HUES6 (cell line): Measurements from ENCODE around the gene PEAK1.

Source experiments
- H3K27ac ChIP-seq: 2 replicates; pipeline ENCODE4 v1.7.0; 2013; ENCODE audit warnings: low read depth, mild to moderate bottlenecking, low read length, inconsistent platforms
- H3K27me3 ChIP-seq: 2 replicates; pipeline ENCODE4 v1.6.1; 2013; ENCODE audit warnings: low read length; ENCODE audit not compliant: control insufficient read depth, insufficient read depth
- H3K36me3 ChIP-seq: 2 replicates; pipeline ENCODE4 v1.6.1; 2013; ENCODE audit warnings: low read length; ENCODE audit not compliant: control insufficient read depth, insufficient read depth
- H3K4me1 ChIP-seq: 2 replicates; pipeline ENCODE4 v1.6.1; 2013; ENCODE audit warnings: low read length; ENCODE audit not compliant: control insufficient read depth, insufficient read depth
- H3K4me3 ChIP-seq: 2 replicates; pipeline ENCODE4 v1.5.1; 2013; ENCODE audit warnings: low read depth, low read length
- H3K9ac ChIP-seq: one replicate; pipeline ENCODE4 v1.6.1; 2013; ENCODE audit warnings: mild to moderate bottlenecking, low read length
- H3K9me3 ChIP-seq: 2 replicates; pipeline ENCODE4 v1.6.1; 2013; ENCODE audit warnings: low read depth, low read length; ENCODE audit not compliant: control insufficient read depth, insufficient read depth

PEAK1 gene

DNA sequence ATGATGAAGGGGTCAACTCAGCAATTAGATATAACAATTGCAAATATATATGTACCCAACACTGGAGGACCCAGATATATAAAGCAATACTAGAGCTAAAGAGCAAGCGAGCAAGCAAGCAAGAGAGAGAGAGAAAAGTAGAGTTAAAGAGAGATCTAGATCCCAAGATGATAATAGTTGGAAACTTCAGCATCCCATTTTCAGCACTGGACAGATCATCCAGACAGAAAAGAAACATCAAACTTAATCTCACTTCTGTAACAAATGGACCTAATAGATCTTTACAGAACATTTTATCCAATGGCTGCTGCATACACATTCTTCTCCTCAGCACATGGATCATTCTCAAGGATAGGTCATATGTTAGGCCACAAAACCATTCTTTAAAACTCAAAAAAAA, 23.2 kb downstream of the PEAK1 start:
- no peaks in the 10 kb centered on the region for H3K4me1 ChIP-seq
- H3K9ac ChIP-seq = no peak overlapping the region
- no peaks in the 10 kb centered on the region for H3K36me3 ChIP-seq
- no peaks in the 10 kb centered on the region for H3K27me3 ChIP-seq
- no peak overlapping the region for H3K27ac ChIP-seq
- H3K9me3 ChIP-seq = peaks cover 23% of the 10 kb centered on the region
- H3K4me3 ChIP-seq = no peak overlapping the region

DNA sequence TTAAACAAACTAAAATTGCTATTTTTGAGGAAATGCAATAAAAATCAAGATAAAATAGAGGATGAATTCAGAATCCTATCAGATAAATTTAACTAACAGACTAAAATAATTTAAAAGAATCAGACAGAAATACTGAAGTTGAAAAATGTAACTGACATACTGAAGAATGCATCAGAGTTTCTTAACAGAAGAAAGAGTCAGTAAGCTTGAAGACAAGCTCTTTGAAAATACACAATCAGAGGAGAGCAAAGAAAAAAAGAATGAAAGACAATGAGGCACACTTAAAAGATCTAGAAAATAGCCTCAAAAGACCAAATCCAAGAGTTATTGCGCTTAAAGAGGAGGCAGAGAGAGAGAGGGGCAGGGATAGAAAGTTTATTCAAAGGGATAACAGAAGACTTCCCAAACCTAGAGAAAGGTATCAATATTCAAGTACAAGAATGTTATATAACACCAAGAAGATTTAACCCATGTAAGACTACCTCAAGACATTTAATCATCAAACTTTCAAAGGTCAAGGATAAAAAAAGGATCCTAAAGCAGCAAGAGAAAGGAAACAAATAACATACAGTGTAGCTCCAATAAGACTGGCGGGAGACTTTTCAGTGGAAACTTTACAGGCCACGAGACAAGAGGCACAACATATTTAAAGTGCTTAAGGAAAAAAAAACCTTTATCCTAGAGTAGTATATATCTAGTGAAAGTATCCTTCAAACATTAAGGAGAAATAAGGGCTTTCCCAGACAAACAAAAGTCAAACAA, 24.7 kb downstream of the PEAK1 start:
- no peak overlapping the region for H3K4me3 ChIP-seq
- H3K4me1 ChIP-seq = no peaks in the 10 kb centered on the region
- no peak overlapping the region for H3K9ac ChIP-seq
- no peak overlapping the region for H3K27ac ChIP-seq
- H3K36me3 ChIP-seq = no peaks in the 10 kb centered on the region
- H3K9me3 ChIP-seq = peaks cover 17% of the 10 kb centered on the region
- no peaks in the 10 kb centered on the region for H3K27me3 ChIP-seq

DNA sequence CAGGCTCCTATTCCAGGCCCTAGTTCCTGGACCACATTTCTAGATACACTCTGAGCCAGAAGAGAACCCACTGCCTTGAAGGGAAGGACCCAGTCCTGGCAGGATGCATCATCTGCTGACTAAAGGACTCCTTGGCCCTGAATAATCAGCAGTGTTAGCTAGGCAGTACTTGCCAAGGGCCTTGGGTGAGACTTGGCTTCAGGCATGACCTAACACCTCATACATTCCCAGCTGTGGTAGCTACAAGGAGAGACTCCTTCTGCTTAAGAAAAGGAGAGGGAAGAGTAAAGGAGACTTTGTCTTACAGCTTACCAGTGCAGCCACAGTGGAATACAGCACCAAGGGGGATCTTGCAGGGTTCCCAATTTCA, 26.4 kb downstream of the PEAK1 start:
- H3K9me3 ChIP-seq = peaks cover 9% of the 10 kb centered on the region; the same call in 1 of the 2 replicates
- no peak overlapping the region for H3K4me3 ChIP-seq
- no peaks in the 10 kb centered on the region for H3K4me1 ChIP-seq
- H3K36me3 ChIP-seq = no peaks in the 10 kb centered on the region
- H3K27me3 ChIP-seq = no peaks in the 10 kb centered on the region
- no peak overlapping the region for H3K9ac ChIP-seq
- no peak overlapping the region for H3K27ac ChIP-seq

DNA sequence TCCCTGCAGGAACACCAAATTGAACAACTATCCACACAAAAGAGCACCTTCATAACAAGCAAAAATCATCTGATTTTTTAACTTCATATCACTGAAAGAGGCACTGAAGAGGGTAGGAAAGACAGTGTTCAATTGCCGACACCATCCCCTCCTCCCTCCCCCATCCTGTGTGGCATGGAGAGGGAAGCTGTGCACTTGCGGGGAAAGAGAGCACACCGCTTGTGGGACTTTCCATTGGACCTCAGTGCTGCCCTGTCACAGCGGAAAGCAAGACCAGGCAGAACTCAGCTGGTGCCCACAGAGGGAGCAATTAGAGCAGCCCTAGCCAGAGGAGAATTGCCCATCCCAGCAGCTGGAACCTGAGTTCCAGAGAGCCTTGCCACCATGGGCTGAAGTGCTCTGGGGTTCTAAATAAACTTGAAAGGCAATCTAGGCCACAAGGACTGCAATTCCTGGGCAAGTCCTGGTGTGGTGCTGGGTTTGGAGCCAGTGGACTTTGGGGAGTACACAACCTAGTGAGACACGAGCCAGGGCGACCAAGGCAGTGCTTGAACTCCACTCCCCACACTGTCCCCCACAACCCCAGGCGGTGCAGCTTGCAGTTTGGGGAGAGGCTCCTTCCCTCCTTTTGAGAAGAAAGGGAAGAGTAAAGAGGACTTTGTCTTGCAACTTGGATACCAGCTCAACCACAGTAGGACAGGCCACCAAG, 27.0 kb downstream of the PEAK1 start:
- Histone ChIP-seq H3K36me3 (no peaks in the 10 kb centered on the region), H3K9ac (no peak overlapping the region), H3K4me3 (no peak overlapping the region), H3K4me1 (no peaks in the 10 kb centered on the region), H3K27ac (no peak overlapping the region), H3K9me3 (peaks cover 6% of the 10 kb centered on the region; the same call in 1 of the 2 replicates), H3K27me3 (no peaks in the 10 kb centered on the region)

DNA sequence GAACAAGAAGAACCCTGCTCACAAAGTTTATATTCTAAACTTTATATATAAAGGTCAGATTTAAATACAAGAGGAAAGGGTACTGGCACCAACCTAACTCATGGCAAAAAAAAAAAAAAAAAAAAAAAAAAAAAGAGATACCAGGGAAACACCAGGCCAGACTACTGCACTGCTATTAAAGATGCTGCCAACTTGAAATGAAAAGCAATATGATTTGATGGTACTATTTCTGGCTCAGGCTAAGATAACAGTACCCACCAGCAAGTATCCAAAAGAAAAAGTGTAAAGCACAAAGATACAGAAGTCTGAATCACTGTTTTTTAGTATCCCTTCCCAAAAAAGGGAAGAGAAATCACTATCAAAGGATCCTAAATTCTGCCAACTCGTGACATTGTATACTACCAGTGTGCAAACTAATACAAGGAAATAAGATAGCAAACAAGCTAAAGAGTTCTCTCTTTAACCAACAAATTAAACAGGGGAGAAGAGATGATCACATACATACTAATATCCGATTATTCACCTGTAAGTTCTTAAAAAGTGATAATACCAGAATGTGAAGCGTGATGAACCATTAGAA, 28.4 kb downstream of the PEAK1 start:
- H3K9ac ChIP-seq = no peak overlapping the region
- no peak overlapping the region for H3K4me3 ChIP-seq
- no peaks in the 10 kb centered on the region for H3K36me3 ChIP-seq
- no peak overlapping the region for H3K27ac ChIP-seq
- no peaks in the 10 kb centered on the region for H3K27me3 ChIP-seq
- H3K4me1 ChIP-seq = no peaks in the 10 kb centered on the region
- H3K9me3 ChIP-seq = peaks cover 6% of the 10 kb centered on the region; the same call in 1 of the 2 replicates

DNA sequence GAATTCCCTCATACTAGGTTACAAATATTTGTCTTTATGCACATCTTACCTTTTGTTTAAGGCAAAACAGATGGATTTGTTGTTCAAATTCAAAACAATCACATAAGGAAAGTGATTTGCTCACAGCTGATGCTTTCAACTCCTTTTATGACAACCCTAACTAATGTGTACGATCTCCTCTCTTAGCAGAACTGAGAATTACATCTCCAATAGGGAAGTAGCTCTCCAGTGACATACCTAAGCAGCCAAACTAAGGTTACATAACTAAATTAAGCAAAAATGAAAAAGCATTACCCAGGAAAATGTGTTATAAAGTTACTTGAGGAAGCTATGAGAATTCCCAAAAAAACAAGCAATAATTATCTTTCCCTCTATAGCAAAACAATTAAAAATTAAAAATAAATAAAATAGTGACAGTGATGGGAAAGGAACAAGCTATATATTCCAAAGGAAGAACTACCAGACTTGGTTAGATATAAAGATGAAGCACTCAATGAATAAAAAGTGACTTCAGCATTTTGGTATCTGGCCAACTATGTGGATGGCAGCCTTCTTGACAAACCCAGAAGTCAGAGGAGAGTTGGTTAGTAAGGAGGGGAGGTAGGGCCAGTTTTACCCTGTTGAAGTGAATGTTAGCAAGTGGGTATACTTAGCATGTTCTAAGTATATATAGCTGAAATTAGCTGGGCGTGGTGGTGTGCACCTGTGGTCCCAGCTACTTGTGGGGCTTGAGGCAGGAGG, 32.4 kb downstream of the PEAK1 start:
- H3K27ac ChIP-seq = no peak overlapping the region
- no peaks in the 10 kb centered on the region for H3K27me3 ChIP-seq

DNA sequence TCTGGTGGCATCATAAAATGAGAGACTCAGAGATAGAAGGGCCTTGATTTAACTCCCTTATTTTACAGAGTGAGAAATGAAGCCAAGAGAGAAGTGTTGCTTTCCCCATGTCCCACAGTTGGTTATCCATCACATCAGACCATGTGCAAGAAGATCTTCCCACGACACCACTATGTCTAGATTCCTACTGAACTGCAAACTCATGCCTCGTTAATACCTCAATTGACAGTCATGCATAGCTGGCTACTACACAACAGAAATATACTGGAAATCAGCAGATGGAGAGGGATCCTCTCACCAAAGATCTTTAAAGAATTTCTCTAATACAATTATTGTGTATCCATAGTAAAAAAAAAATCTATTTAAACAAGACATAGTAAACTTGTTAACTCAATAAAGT, 33.3 kb downstream of the PEAK1 start:
- Histone ChIP-seq H3K27me3 (no peaks in the 10 kb centered on the region), H3K36me3 (no peaks in the 10 kb centered on the region), H3K4me3 (no peak overlapping the region), H3K4me1 (no peaks in the 10 kb centered on the region), H3K9ac (no peak overlapping the region), H3K27ac (no peak overlapping the region), H3K9me3 (no peaks in the 10 kb centered on the region)

More for the DNA sequence above, 32.4 kb downstream of the PEAK1 start:
- Histone ChIP-seq H3K4me3 (no peak overlapping the region), H3K36me3 (no peaks in the 10 kb centered on the region), H3K9me3 (no peaks in the 10 kb centered on the region), H3K9ac (no peak overlapping the region), H3K4me1 (no peaks in the 10 kb centered on the region)

DNA sequence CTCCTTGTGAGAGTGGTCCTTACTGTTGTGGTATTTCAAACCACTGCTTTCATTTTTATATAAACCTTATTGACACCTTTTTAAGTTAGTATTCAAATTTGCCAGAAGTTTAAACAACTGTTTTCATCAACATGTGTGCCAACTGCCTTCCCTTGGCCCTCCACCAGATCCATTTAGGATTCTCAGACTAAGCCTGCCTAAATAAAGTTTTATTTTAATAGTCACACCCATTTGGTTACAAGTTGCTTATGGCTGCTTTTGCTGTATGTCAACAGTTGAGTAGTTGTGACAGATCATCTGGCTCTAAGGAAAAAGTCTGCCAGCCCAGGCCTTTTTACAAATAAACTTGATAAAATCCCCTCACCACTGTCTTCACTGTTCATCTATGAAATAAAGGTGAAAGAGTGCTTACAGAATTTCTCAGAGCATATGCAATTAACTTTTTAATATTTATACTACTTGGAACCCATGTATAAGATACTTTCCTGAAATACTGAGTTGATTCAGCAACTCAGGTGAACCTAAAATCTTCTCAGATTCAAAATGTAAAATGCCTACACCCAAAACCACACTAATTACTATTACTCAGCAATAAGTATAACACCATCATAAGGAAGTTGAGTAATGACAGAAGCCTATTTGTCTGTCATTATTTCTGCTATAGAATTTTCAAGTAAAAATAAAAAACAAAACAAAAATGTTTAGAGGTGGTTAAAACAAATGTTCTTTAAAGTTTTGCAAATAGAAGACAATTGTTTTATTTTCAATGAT, 35.1 kb downstream of the PEAK1 start:
- Histone ChIP-seq H3K27ac (no peak overlapping the region), H3K4me1 (no peaks in the 10 kb centered on the region), H3K9ac (no peak overlapping the region), H3K4me3 (no peak overlapping the region), H3K27me3 (no peaks in the 10 kb centered on the region), H3K36me3 (no peaks in the 10 kb centered on the region), H3K9me3 (no peaks in the 10 kb centered on the region)

DNA sequence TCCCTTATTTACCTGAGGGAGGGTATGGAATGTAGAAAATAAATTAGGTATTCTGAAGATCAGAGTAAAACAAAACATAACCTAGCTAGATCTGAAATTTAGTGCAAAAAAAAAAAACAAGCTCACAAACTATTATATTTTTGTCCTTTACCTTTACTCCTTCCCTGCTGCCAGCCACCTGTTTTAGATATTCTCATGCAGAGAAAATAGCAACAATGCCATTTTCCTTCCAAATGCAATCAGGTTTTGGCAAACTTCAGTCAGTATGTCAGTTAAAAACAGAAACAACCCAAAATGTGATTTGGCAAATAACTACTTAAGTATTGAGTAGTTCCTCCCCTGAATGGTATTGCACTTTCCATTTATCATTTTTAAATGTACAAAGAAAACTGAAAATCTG, 35.8 kb downstream of the PEAK1 start:
- Histone ChIP-seq H3K9ac (no peak overlapping the region), H3K4me1 (no peaks in the 10 kb centered on the region), H3K9me3 (no peaks in the 10 kb centered on the region), H3K27me3 (no peaks in the 10 kb centered on the region), H3K27ac (no peak overlapping the region), H3K36me3 (no peaks in the 10 kb centered on the region), H3K4me3 (no peak overlapping the region)

DNA sequence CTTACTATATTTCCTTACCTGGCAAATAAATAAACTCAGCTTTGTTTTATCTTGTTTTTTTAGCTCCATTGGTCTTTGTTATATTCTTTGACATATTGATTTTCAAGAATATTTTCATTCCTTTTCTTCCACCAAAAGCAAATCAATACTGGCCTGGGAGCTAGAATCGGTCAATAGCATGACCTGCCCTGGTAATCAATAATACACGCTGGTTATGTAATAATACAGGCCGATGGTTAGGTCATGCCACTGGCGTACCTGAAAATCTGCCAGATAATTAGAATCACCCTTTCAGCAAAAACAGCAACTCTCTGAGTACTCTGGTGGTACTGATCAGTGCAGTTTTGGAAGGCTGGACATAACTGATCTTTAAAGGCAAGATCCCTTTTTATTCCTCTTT, 39.9 kb downstream of the PEAK1 start:
- H3K36me3 ChIP-seq = no peaks in the 10 kb centered on the region
- H3K27ac ChIP-seq = no peak overlapping the region
- H3K9ac ChIP-seq = no peak overlapping the region
- no peak overlapping the region for H3K4me3 ChIP-seq
- no peaks in the 10 kb centered on the region for H3K4me1 ChIP-seq
- H3K9me3 ChIP-seq = no peaks in the 10 kb centered on the region
- H3K27me3 ChIP-seq = no peaks in the 10 kb centered on the region
